Parathyroid adenoma (tissue), 2 donors: ENCODE measurements around the gene LCN10.
A peak's percentile ranks its signal among the peaks of the same experiment; 100 is the strongest.
"Not testable (repeated sequence)": the region's sequence is repeated elsewhere in the genome, so short reads cannot be mapped to it uniquely, and the experiment has no call there.

Experiments
- H2AFZ ChIP-seq: fragments of 300-600 bp; sonication (generic); one replicate; pipeline ENCODE4 v1.7.0; 2017; ENCODE audit warnings: antibody characterized with exemption, mild to moderate bottlenecking
- H3K27ac ChIP-seq: fragments of 300-600 bp; sonication (generic); one replicate; pipeline ENCODE4 v1.7.0; 2017
- H3K27me3 ChIP-seq: fragments of 300-600 bp; sonication (generic); one replicate; pipeline ENCODE4 v1.7.0; 2017; ENCODE audit warnings: low read length; ENCODE audit not compliant: control insufficient read depth, insufficient read depth
- H3K36me3 ChIP-seq: fragments of 300-600 bp; sonication (generic); one replicate; pipeline ENCODE4 v1.7.0; 2017; ENCODE audit warnings: low read length; ENCODE audit not compliant: control insufficient read depth, insufficient read depth
- H3K4me1 ChIP-seq: fragments of 300-600 bp; sonication (generic); one replicate; pipeline ENCODE4 v1.7.0; 2017; ENCODE audit warnings: control low read depth
- H3K4me2 ChIP-seq: fragments of 300-600 bp; sonication (generic); one replicate; pipeline ENCODE4 v1.7.0; 2017; ENCODE audit warnings: low read length
- H3K4me3 ChIP-seq: fragments of 300-600 bp; sonication (generic); one replicate; pipeline ENCODE4 v1.7.0; 2017; ENCODE audit warnings: low read depth, low read length
- H3K79me2 ChIP-seq: fragments of 300-600 bp; sonication (generic); one replicate; pipeline ENCODE4 v1.7.0; 2017; ENCODE audit warnings: control low read depth
- H3K9ac ChIP-seq: fragments of 300-600 bp; sonication (generic); one replicate; pipeline ENCODE4 v1.7.0; 2017; ENCODE audit warnings: mild to moderate bottlenecking
- H3K9me3 ChIP-seq: fragments of 300-600 bp; sonication (generic); one replicate; pipeline ENCODE4 v1.7.0; 2017; ENCODE audit warnings: low read length; ENCODE audit not compliant: control insufficient read depth
- TF ChIP-seq, protein P1 (sequence below): fragments of 300-600 bp; sonication (generic); IDR thresholded peaks from one replicate; pipeline ENCODE4 v1.7.0; 2017; ENCODE audit warnings: antibody characterized with exemption, mild to moderate bottlenecking
- donor health status: primary hyperparathyroidism.

The LCN10 gene

DNA sequence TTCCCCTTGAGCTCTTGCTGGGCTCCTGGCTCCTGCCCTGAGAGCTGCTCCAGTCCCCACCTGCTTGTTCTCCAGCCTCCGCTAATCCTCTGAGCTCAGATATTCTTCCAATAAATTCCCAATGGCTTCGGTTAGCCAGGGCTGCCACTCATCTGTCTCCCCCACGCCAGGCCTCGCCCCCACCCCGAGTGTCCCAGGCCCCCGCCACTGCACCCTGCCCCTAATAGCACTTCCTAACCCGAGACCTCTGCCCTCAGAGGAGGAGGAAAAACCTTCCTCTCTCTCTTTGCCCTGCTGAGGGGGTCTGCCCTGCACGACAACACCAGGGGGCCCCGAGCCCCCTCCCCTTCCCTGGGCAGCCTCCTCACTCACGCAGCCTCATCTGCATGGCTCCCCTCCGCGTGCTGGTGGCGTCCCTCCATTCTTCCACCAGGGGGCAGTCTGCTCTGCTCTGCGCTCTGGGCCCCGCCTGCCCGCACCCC lies 27.0 kb upstream of the LCN10 start:
- TF ChIP-seq, protein P1, sequence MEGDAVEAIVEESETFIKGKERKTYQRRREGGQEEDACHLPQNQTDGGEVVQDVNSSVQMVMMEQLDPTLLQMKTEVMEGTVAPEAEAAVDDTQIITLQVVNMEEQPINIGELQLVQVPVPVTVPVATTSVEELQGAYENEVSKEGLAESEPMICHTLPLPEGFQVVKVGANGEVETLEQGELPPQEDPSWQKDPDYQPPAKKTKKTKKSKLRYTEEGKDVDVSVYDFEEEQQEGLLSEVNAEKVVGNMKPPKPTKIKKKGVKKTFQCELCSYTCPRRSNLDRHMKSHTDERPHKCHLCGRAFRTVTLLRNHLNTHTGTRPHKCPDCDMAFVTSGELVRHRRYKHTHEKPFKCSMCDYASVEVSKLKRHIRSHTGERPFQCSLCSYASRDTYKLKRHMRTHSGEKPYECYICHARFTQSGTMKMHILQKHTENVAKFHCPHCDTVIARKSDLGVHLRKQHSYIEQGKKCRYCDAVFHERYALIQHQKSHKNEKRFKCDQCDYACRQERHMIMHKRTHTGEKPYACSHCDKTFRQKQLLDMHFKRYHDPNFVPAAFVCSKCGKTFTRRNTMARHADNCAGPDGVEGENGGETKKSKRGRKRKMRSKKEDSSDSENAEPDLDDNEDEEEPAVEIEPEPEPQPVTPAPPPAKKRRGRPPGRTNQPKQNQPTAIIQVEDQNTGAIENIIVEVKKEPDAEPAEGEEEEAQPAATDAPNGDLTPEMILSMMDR: peak; percentile 14

DNA sequence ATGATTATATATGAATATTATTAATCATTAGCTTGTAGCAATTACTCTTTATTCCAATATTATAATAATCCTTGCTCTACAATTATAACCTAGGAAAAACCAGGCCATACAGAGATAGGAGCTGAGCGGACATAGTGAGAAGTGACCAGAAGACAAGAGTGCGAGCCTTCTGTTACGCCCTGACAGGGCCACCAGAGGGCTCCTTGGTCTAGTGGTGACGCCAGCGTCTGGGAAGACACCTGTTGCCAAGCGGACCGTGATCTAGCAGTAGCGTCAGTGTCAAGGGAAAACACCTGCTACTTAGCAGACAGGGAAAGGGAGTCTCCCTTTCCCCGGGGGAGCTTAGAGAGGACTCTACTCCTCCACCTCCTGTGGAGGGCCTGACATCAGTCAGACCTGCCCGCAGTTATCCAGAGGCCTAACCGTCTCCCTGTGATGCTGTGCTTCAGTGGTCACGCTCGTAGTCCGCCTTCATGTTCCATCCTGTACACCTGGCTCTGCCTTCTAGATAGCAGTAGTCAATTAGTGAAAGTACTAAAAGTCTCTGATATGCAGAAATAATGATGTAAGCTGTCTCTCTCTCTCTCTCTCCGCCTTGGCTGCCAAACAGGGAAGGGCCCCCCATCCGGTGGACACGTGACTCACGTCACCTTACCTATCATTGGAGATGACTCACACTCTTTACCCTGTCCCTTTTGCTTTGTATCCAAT lies 23.8 kb upstream of the LCN10 start:
- not testable (repeated sequence) for H3K36me3 ChIP-seq, H3K4me2 ChIP-seq, H3K79me2 ChIP-seq, H3K9me3 ChIP-seq, H3K27me3 ChIP-seq, H3K9ac ChIP-seq, H3K4me1 ChIP-seq, H3K4me3 ChIP-seq, H3K27ac ChIP-seq, H2AFZ ChIP-seq
- TF ChIP-seq, protein P1: peak; percentile 33

More for the DNA sequence above, 27.0 kb upstream of the LCN10 start:
- no peak overlapping the region for H3K4me2 ChIP-seq
- no peak overlapping the region for H3K27ac ChIP-seq
- no peak overlapping the region for H3K4me3 ChIP-seq
- no peaks in the 10 kb centered on the region for H3K4me1 ChIP-seq
- H3K9me3 ChIP-seq: no peaks in the 10 kb centered on the region
- no peak overlapping the region for H3K9ac ChIP-seq
- H3K79me2 ChIP-seq: no peaks in the 10 kb centered on the region
- no peaks in the 10 kb centered on the region for H3K36me3 ChIP-seq
- no peaks in the 10 kb centered on the region for H3K27me3 ChIP-seq
- H2AFZ ChIP-seq: no peak overlapping the region

DNA sequence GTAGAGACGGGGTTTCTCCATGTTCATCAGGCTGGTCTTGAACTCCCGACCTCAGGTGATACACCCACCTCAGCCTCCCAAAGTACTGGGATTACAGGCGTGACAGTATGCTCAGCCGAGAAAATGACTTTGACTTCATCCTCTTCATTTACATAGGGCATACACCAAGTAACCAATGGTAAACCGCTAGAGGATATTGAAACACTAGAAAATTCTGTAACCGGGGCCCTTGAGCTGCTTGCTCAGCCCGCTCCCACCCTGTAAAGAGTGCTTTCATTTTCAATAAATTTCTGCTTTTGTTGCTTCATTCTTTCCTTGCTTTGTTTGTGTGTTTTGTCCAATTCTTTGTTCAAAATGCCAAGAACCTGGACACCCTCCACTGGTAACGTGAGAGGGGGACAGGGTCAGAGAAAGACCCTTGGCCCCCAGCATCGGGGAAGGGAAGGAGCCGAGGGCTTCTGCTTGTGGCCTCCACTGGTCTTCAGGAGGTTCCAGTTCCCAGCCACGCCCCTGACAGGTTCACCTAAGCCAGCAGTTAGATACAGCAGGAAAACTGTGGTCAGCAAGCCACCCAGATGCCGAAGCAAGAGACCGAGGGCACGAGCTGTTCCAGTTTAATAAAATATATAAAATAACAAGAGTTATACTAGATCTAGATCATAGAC lies 23.1 kb upstream of the LCN10 start:
- H3K36me3 ChIP-seq, H2AFZ ChIP-seq, H3K4me2 ChIP-seq, H3K4me1 ChIP-seq, H3K9ac ChIP-seq, H3K27ac ChIP-seq, H3K79me2 ChIP-seq, H3K27me3 ChIP-seq, H3K4me3 ChIP-seq, H3K9me3 ChIP-seq: not testable (repeated sequence)

DNA sequence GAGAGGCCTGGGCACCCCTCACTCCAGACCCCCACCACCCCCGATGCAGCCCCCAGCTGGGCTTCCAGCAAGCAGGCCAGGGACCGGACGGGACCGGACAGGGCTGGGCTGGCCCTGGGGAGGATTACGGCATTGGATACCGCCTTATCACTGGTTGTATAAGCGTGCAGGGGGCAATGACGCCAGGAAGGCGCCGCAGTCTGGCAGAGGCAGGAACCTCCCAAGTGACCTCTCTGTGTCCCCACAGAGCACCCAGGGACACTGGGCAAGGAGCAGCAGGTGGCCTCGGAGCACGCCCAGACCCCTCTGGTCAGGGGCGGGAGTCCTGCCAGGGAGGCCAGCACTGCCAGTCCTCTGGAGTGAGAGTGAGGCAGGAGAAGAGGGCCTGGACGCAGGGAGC lies 22.3 kb upstream of the LCN10 start:
- Histone ChIP-seq H3K36me3 (no peaks in the 10 kb centered on the region), H3K79me2 (no peaks in the 10 kb centered on the region), H3K4me3 (no peak overlapping the region), H3K4me1 (no peaks in the 10 kb centered on the region), H2AFZ (no peak overlapping the region), H3K27me3 (no peaks in the 10 kb centered on the region), H3K9me3 (no peaks in the 10 kb centered on the region), H3K4me2 (no peak overlapping the region), H3K27ac (no peak overlapping the region), H3K9ac (no peak overlapping the region)
- TF ChIP-seq, protein P1: no peak

DNA sequence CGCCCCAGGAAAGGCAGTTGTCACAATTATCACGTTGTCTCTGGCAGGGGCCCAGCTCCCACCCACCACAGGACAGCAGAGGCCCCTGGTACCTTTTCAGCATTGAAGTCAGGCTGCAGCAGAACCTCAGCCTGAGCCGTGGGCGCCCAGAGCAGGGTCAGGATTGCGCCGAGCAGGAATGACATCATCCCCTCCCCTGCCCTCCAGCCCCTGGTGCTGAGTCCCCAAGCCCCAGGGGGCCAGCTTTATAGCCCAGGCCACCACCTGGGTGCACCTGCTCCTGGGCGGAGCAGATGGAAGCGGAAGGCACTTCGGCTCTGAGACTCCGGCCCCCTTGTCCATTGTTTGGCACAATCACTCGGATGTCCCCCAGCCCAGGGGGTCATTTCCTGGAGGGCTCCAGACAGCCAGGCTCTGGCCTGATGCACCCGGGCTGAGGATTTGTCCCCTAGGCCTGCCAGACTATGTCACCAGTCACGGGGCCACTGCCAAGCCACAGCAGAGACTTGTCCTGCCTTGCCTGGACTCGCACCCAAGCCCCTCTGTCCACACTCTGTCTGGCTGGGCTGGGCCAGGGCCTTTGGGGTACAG lies 21.7 kb upstream of the LCN10 start, which contains the start of gene LCN15:
Gene LCN15 (minus strand): TSS at position 218 of the 591 bp plus-strand sequence. CDS start 30 bp downstream, at position 188.
- Histone ChIP-seq H3K9me3 (no peaks in the 10 kb centered on the region), H3K36me3 (no peaks in the 10 kb centered on the region), H3K27ac (no peak within 1 kb of the TSS)

More for the DNA sequence above, 21.7 kb upstream of the LCN10 start, which contains the start of gene LCN15:
- no peaks in the 10 kb centered on the region for H3K27me3 ChIP-seq
- no peak within 1 kb of the TSS for H3K9ac ChIP-seq
- TF ChIP-seq, protein P1: no peak
- H3K4me3 ChIP-seq: no peak within 1 kb of the TSS
- no peak within 1 kb of the TSS for H2AFZ ChIP-seq
- H3K4me2 ChIP-seq: no peak within 1 kb of the TSS
- no peaks in the 10 kb centered on the region for H3K4me1 ChIP-seq
- no peaks in the 10 kb centered on the region for H3K79me2 ChIP-seq
